Neural progenitor cell (in vitro differentiated cells): Measurements from ENCODE around the gene ZNF331. TPM values are rescaled to one million over a fixed set of nuclear protein-coding genes. Genes with fewer than 3 reads are reported as not detected.

Source experiments
- DNase-seq: peaks from one replicate; pipeline ENCODE4 v3.0.0-alpha.2; 2016; ENCODE audit warnings: low spot score
- H2AFZ ChIP-seq: fragments of 200-600 bp; sonication (generic); replicated peaks from 2 replicates; pipeline ENCODE4 v1.6.1; 2016; ENCODE audit warnings: antibody characterized with exemption
- H3F3A ChIP-seq: fragments of 200-600 bp; sonication (generic); 2 replicates; pipeline ENCODE4 v1.6.1; 2016; ENCODE audit warnings: antibody characterized with exemption, low read depth
- H3K27ac ChIP-seq: fragments of 200-600 bp; sonication (generic); 2 replicates; pipeline ENCODE4 v1.5.1; 2016; ENCODE audit warnings: mild to moderate bottlenecking
- H3K27me3 ChIP-seq: fragments of 200-600 bp; sonication (generic); 2 replicates; pipeline ENCODE4 v1.6.1; 2016; ENCODE audit warnings: mild to moderate bottlenecking, moderate library complexity
- H3K36me3 ChIP-seq: fragments of 200-600 bp; sonication (generic); 2 replicates; pipeline ENCODE4 v1.5.1; 2016
- H3K4me1 ChIP-seq: fragments of 200-600 bp; sonication (generic); 2 replicates; pipeline ENCODE4 v1.6.1; 2016; ENCODE audit warnings: mixed run types
- H3K4me2 ChIP-seq: fragments of 200-600 bp; sonication (generic); 2 replicates; pipeline ENCODE4 v1.6.1; 2016
- H3K4me3 ChIP-seq: fragments of 200-600 bp; sonication (generic); 2 replicates; pipeline ENCODE4 v1.5.1; 2016
- H3K79me2 ChIP-seq: fragments of 200-600 bp; sonication (generic); 2 replicates; pipeline ENCODE4 v1.6.1; 2016; ENCODE audit warnings: low read depth
- H3K9ac ChIP-seq: fragments of 200-600 bp; sonication (generic); 2 replicates; pipeline ENCODE4 v1.6.1; 2016
- H3K9me3 ChIP-seq: fragments of 200-600 bp; sonication (generic); 2 replicates; pipeline ENCODE4 v1.5.1; 2016; ENCODE audit warnings: low read depth
- H4K20me1 ChIP-seq: fragments of 200-600 bp; sonication (generic); 2 replicates; pipeline ENCODE4 v1.6.1; 2016; ENCODE audit warnings: low read depth
- H3K27ac Mint-ChIP-seq: 3 replicates; pipeline ENCODE4 v1.8.0; 2021; ENCODE audit warnings: mixed read lengths
- H3K27me3 Mint-ChIP-seq: 2 replicates; pipeline ENCODE4 v1.8.0; 2022; ENCODE audit warnings: low read depth, mild to moderate bottlenecking, inconsistent platforms, moderate library complexity, mixed read lengths; ENCODE audit not compliant: insufficient read depth
- H3K36me3 Mint-ChIP-seq: 3 replicates; pipeline ENCODE4 v1.8.0; 2021; ENCODE audit warnings: mixed read lengths
- H3K4me1 Mint-ChIP-seq: 3 replicates; pipeline ENCODE4 v1.8.0; 2021; ENCODE audit warnings: mixed read lengths
- H3K4me3 Mint-ChIP-seq: 3 replicates; pipeline ENCODE4 v1.8.0; 2021; ENCODE audit warnings: mild to moderate bottlenecking, moderate library complexity, mixed read lengths
- H3K9me3 Mint-ChIP-seq: 3 replicates; pipeline ENCODE4 v1.8.0; 2020; ENCODE audit warnings: mixed read lengths
- CTCF ChIP-seq: fragments of 200-600 bp; sonication (generic); IDR thresholded peaks from 2 replicates; pipeline ENCODE4 v1.5.1; 2017; ENCODE audit warnings: antibody characterized with exemption, mild to moderate bottlenecking
- EZH2 ChIP-seq: fragments of 200-600 bp; sonication (generic); IDR thresholded peaks from 2 replicates; pipeline ENCODE4 v1.6.1; 2017; ENCODE audit warnings: antibody characterized with exemption, mild to moderate bottlenecking, moderate library complexity
- EZH2phosphoT487 ChIP-seq: fragments of 200-600 bp; sonication (generic); IDR thresholded peaks from 2 replicates; pipeline ENCODE4 v1.6.1; 2017; ENCODE audit warnings: antibody characterized with exemption
- total RNA-seq: library from RNA; depleted of rRNA; stranded (reverse); fragments of >200 nt; gene quantifications from 2 replicates; pipeline ENCODE4 v1.2.3, GENCODE V29; 2015; ENCODE audit warnings: low replicate concordance

Gene ZNF331
- total RNA-seq, 1 donor from 2014 or later: 68.5 TPM

- H3F3A ChIP-seq: no peaks in the 10 kb centered on the region
- peaks cover 15% of the 10 kb centered on the region for H3K36me3 Mint-ChIP-seq
- no peak overlapping the region for H3K9ac ChIP-seq
- H3K79me2 ChIP-seq: peaks cover 5% of the 10 kb centered on the region
- H3K4me3 ChIP-seq: no peak overlapping the region
- H3K9me3 Mint-ChIP-seq: peaks cover 2% of the 10 kb centered on the region
- H3K9me3 ChIP-seq: no peaks in the 10 kb centered on the region
- TF ChIP-seq CTCF (no peak), EZH2 (no peak), EZH2phosphoT487 (no peak)
- H3K36me3 ChIP-seq: no peaks in the 10 kb centered on the region
- DNase-seq: no peak
- H3K27me3 ChIP-seq: no peaks in the 10 kb centered on the region
- H3K27ac ChIP-seq: no peak overlapping the region
- H4K20me1 ChIP-seq: no peaks in the 10 kb centered on the region
- no peak overlapping the region for H3K4me3 Mint-ChIP-seq
- H3K4me2 ChIP-seq: no peak overlapping the region
- H2AFZ ChIP-seq: no peak overlapping the region
- H3K27ac Mint-ChIP-seq: no peak overlapping the region
- no peaks in the 10 kb centered on the region for H3K4me1 ChIP-seq
- H3K4me1 Mint-ChIP-seq: no peaks in the 10 kb centered on the region
- H3K27me3 Mint-ChIP-seq: peaks cover 2% of the 10 kb centered on the region
These were observed 14.2 kb downstream of the ZNF331 start for GRCh38 chr19:53552001-53552721.

GRCh38 chr19:53553156-53553555 lies 15.2 kb downstream of the ZNF331 start:
- Mint-ChIP-seq H3K27ac (no peak overlapping the region), H3K4me1 (no peaks in the 10 kb centered on the region), H3K9me3 (peaks cover 2% of the 10 kb centered on the region), H3K27me3 (peaks cover 2% of the 10 kb centered on the region), H3K36me3 (peaks cover 21% of the 10 kb centered on the region), H3K4me3 (no peak overlapping the region)
- DNase-seq: no peak
- Histone ChIP-seq H3K27me3 (no peaks in the 10 kb centered on the region), H3K9ac (no peak overlapping the region), H3K36me3 (no peaks in the 10 kb centered on the region), H4K20me1 (no peaks in the 10 kb centered on the region), H2AFZ (no peak overlapping the region), H3K4me3 (no peak overlapping the region), H3K27ac (no peak overlapping the region), H3K4me2 (no peak overlapping the region), H3K9me3 (no peaks in the 10 kb centered on the region), H3K4me1 (no peaks in the 10 kb centered on the region), H3F3A (no peaks in the 10 kb centered on the region), H3K79me2 (peaks cover 5% of the 10 kb centered on the region)
- TF ChIP-seq CTCF (no peak), EZH2 (no peak), EZH2phosphoT487 (no peak)

- no peaks in the 10 kb centered on the region for H3K4me1 ChIP-seq
- Mint-ChIP-seq H3K4me3 (no peak overlapping the region), H3K9me3 (peaks cover 2% of the 10 kb centered on the region), H3K27me3 (no peaks in the 10 kb centered on the region), H3K4me1 (no peaks in the 10 kb centered on the region), H3K36me3 (peaks cover 26% of the 10 kb centered on the region), H3K27ac (no peak overlapping the region)
- no peaks in the 10 kb centered on the region for H3K27me3 ChIP-seq
- H3F3A ChIP-seq: peaks cover 7% of the 10 kb centered on the region
- no peak for TF ChIP-seq CTCF
- TF ChIP-seq EZH2: no peak
- no peak for TF ChIP-seq EZH2phosphoT487
- no peak for DNase-seq
- no peaks in the 10 kb centered on the region for H3K9me3 ChIP-seq
- H3K4me2 ChIP-seq: no peak overlapping the region
- peaks cover 3% of the 10 kb centered on the region for H3K36me3 ChIP-seq
- no peak overlapping the region for H3K9ac ChIP-seq
- peaks cover 5% of the 10 kb centered on the region for H3K79me2 ChIP-seq
- no peaks in the 10 kb centered on the region for H4K20me1 ChIP-seq
- no peak overlapping the region for H3K4me3 ChIP-seq
- no peak overlapping the region for H3K27ac ChIP-seq
- no peak overlapping the region for H2AFZ ChIP-seq
These were observed 16.2 kb downstream of the ZNF331 start for GRCh38 chr19:53553865-53554791.
